ENCODE results near the gene RPS6KL1.

The RPS6KL1 gene

GRCh38 chr14:74875941-74876913 lies 46.8 kb downstream of the RPS6KL1 start, which contains the start of gene PROX2:
PROX2 (minus strand) TSS chr14:74876145; CDS start chr14:74863834, 12,311 bp downstream.
- no peak for DNase-seq (ENCODE audit: low read depth)
- H3K4me3 ChIP-seq (ENCODE audit: low read depth, low read length): no peak within 1 kb of the TSS
- no peak for TF ChIP-seq CTCF (conservative IDR thresholded peaks at IDR 0.05; ENCODE audit: low read depth, low read length)

- no peak for TF ChIP-seq CTCF (conservative IDR thresholded peaks at IDR 0.05; ENCODE audit: low read depth, low read length)
These were observed 47.9 kb downstream of the RPS6KL1 start for GRCh38 chr14:74875204-74875603.

GRCh38 chr14:74871819-74872218 lies 51.2 kb downstream of the RPS6KL1 start:
- no peak for DNase-seq (ENCODE audit: low read depth)
- no peak for TF ChIP-seq CTCF (conservative IDR thresholded peaks at IDR 0.05; ENCODE audit: low read depth, low read length)
- no peak overlapping the region for H3K4me3 ChIP-seq (ENCODE audit: low read depth, low read length)

More at GRCh38 chr14:74875204-74875603, 47.9 kb downstream of the RPS6KL1 start:
- DNase-seq (ENCODE audit: low read depth): no peak
- H3K4me3 ChIP-seq (ENCODE audit: low read depth, low read length): no peak overlapping the region

GRCh38 chr14:74868739-74869138 lies 54.3 kb downstream of the RPS6KL1 start:
- no peak overlapping the region for H3K4me3 ChIP-seq (ENCODE audit: low read depth, low read length)
- TF ChIP-seq CTCF (conservative IDR thresholded peaks at IDR 0.05; ENCODE audit: low read depth, low read length): no peak
- DNase-seq (ENCODE audit: low read depth): no peak

GRCh38 chr14:74867673-74868072 lies 55.4 kb downstream of the RPS6KL1 start:
- DNase-seq (ENCODE audit: low read depth): peak; percentile 43
- no peak for TF ChIP-seq CTCF (conservative IDR thresholded peaks at IDR 0.05; ENCODE audit: low read depth, low read length)
- no peak overlapping the region for H3K4me3 ChIP-seq (ENCODE audit: low read depth, low read length)

GRCh38 chr14:74866708-74867389 lies 56.2 kb downstream of the RPS6KL1 start:
- no peak for TF ChIP-seq CTCF (conservative IDR thresholded peaks at IDR 0.05; ENCODE audit: low read depth, low read length)
- no peak for DNase-seq (ENCODE audit: low read depth)

More at GRCh38 chr14:74866708-74867389, 56.2 kb downstream of the RPS6KL1 start:
- H3K4me3 ChIP-seq (ENCODE audit: low read depth, low read length): no peak overlapping the region
